IMR-90 (cell line): Measurements from ENCODE around the gene PRR22. TPM values are rescaled to one million over a fixed set of nuclear protein-coding genes. Genes with fewer than 3 reads are reported as not detected.
A peak's percentile ranks its signal among the peaks of the same experiment; 100 is the strongest.

Source experiments
- ATAC-seq: fragments of 200-7000 bp; cut with Tn5 transposase; 2 replicates; pipeline ENCODE4 v1.9.1; 2020; ENCODE audit warnings: low read depth, mild to moderate bottlenecking, moderate library complexity
- BruUV-seq: library from RNA; stranded (reverse); fragments of 400-500 nt; replicated peaks from 2 replicates; lab custom pipeline; 2021; lab: Mats Ljungman, UMichigan
- CTCF ChIA-PET: fragments of 300-600 bp; formaldehyde crosslinking; extraction: SDS; loops from one replicate; lab custom pipeline; 2021; ENCODE audit warnings: antibody characterized with exemption; lab: Yijun Ruan, JAX
- POLR2A ChIA-PET: fragments of 300-600 bp; sonication (Branson Sonifier 250); formaldehyde crosslinking; loops from one replicate; lab custom pipeline; 2022; ENCODE audit warnings: antibody characterized with exemption; ENCODE audit not compliant: unreplicated experiment; lab: Charles Lee
- DNase-seq: peaks from one replicate; pipeline ENCODE4 v3.0.0; 2013
- H2AFZ ChIP-seq: replicated peaks from 2 replicates; pipeline ENCODE3; 2013; ENCODE audit warnings: low read length, mild to moderate bottlenecking; ENCODE audit not compliant: poor library complexity
- H2AK5ac ChIP-seq: 2 replicates; pipeline ENCODE4 v1.6.1; 2013; ENCODE audit warnings: low read depth, low read length, inconsistent platforms
- H2AK9ac ChIP-seq: replicated peaks from 2 replicates; pipeline ENCODE3; 2013; ENCODE audit warnings: mild to moderate bottlenecking, low read depth, low read length, moderate library complexity; ENCODE audit not compliant: poor library complexity
- H2BK120ac ChIP-seq: 2 replicates; pipeline ENCODE4 v1.6.1; 2013; ENCODE audit warnings: low read depth, low read length, inconsistent platforms
- H2BK15ac ChIP-seq: 3 replicates; pipeline ENCODE4 v1.6.1; 2013; ENCODE audit warnings: low read depth, low read length, inconsistent platforms
- H2BK20ac ChIP-seq: 2 replicates; pipeline ENCODE4 v1.6.1; 2013; ENCODE audit warnings: low read depth, mild to moderate bottlenecking, inconsistent platforms, low read length, moderate library complexity
- H2BK5ac ChIP-seq: 2 replicates; pipeline ENCODE4 v1.6.1; 2013; ENCODE audit warnings: mild to moderate bottlenecking, low read depth, low read length, inconsistent platforms; ENCODE audit not compliant: poor library complexity, severe bottlenecking
- H3K14ac ChIP-seq: replicated peaks from 2 replicates; pipeline ENCODE4 v1.6.1; 2013; ENCODE audit warnings: low read depth, low read length, inconsistent platforms
- H3K18ac ChIP-seq: 2 replicates; pipeline ENCODE4 v1.6.1; 2013; ENCODE audit warnings: low read depth, low read length, control low read depth
- H3K23ac ChIP-seq: 2 replicates; pipeline ENCODE4 v1.6.1; 2013; ENCODE audit warnings: low read depth, low read length, inconsistent platforms
- H3K27ac ChIP-seq: 2 replicates; pipeline ENCODE4 v1.5.1; 2013; ENCODE audit warnings: mild to moderate bottlenecking, control low read depth, low read length; ENCODE audit not compliant: insufficient read depth
- H3K27me3 ChIP-seq: 2 replicates; pipeline ENCODE4 v1.6.1; 2013; ENCODE audit warnings: low read length; ENCODE audit not compliant: control insufficient read depth, insufficient read depth
- H3K36me3 ChIP-seq: 2 replicates; pipeline ENCODE4 v1.6.1; 2013; ENCODE audit warnings: low read length, mixed read lengths; ENCODE audit not compliant: control insufficient read depth, insufficient read depth
- H3K4ac ChIP-seq: 2 replicates; pipeline ENCODE4 v1.6.1; 2013; ENCODE audit warnings: low read depth, low read length, inconsistent platforms
- H3K4me1 ChIP-seq: 2 replicates; pipeline ENCODE4 v1.6.1; 2013; ENCODE audit warnings: low read length, mixed read lengths; ENCODE audit not compliant: control insufficient read depth, insufficient read depth
- H3K4me2 ChIP-seq: 2 replicates; pipeline ENCODE4 v1.6.1; 2013; ENCODE audit warnings: low read depth, mild to moderate bottlenecking, control low read depth, low read length, moderate library complexity
- H3K4me3 ChIP-seq: 2 replicates; pipeline ENCODE4 v1.5.1; 2013; ENCODE audit warnings: low read depth, mild to moderate bottlenecking, control low read depth, low read length, moderate library complexity; ENCODE audit not compliant: insufficient read depth
- H3K56ac ChIP-seq: 2 replicates; pipeline ENCODE4 v1.6.1; 2013; ENCODE audit warnings: low read length, inconsistent platforms; ENCODE audit not compliant: insufficient read depth; ENCODE audit errors: extremely low read depth
- H3K79me1 ChIP-seq, 2 experiments: 2 replicates each; pipeline ENCODE4 v1.6.1; 2013; ENCODE audit warnings: low read length in 2 of 2, inconsistent platforms in 1 of 2, low read depth in 1 of 2
- H3K9ac ChIP-seq: 2 replicates; pipeline ENCODE4 v1.6.1; 2013; ENCODE audit warnings: low read depth, low read length, control low read depth
- H3K9me1 ChIP-seq: 2 replicates; pipeline ENCODE4 v1.6.1; 2013; ENCODE audit warnings: low read length, inconsistent platforms; ENCODE audit not compliant: insufficient read depth
- H3K9me3 ChIP-seq: 2 replicates; pipeline ENCODE4 v1.6.1; 2013; ENCODE audit warnings: low read length; ENCODE audit not compliant: control insufficient read depth, insufficient read depth
- H4K20me1 ChIP-seq: 2 replicates; pipeline ENCODE4 v1.6.1; 2013; ENCODE audit warnings: low read length, inconsistent platforms; ENCODE audit not compliant: insufficient read depth
- H4K5ac ChIP-seq: 2 replicates; pipeline ENCODE4 v1.6.1; 2013; ENCODE audit warnings: mild to moderate bottlenecking, low read depth, low read length, control low read depth
- H4K8ac ChIP-seq, 2 experiments: 2 replicates each; pipeline ENCODE4 v1.6.1; 2013; ENCODE audit warnings: low read depth in 2 of 2, low read length in 2 of 2, control low read depth in 1 of 2, inconsistent platforms in 1 of 2
- H4K91ac ChIP-seq: 2 replicates; pipeline ENCODE4 v1.6.1; 2013; ENCODE audit warnings: low read depth, low read length, inconsistent platforms; ENCODE audit not compliant: insufficient read depth
- CEBPB ChIP-seq: IDR thresholded peaks from 2 replicates; pipeline ENCODE4 v1.6.1; 2012; ENCODE audit warnings: low read depth, low read length, improper control_type of control experiment
- CHD1 ChIP-seq: IDR thresholded peaks from 2 replicates; pipeline ENCODE4 v1.6.1; 2012; ENCODE audit warnings: low read depth, low read length, improper control_type of control experiment
- ELK1 ChIP-seq: fragments of 150-350 bp; IDR thresholded peaks from 2 replicates; pipeline ENCODE4 v1.6.1; 2016; ENCODE audit warnings: low read depth, mild to moderate bottlenecking, low read length, moderate library complexity, borderline replicate concordance
- FOS ChIP-seq: fragments of 150-350 bp; IDR thresholded peaks from 2 replicates; pipeline ENCODE4 v1.6.1; 2016; ENCODE audit warnings: low read depth, low read length
- MAFK ChIP-seq: IDR thresholded peaks from 2 replicates; pipeline ENCODE4 v1.6.1; 2012; ENCODE audit warnings: low read depth, low read length, improper control_type of control experiment
- MAZ ChIP-seq: IDR thresholded peaks from 2 replicates; pipeline ENCODE4 v1.6.1; 2012; ENCODE audit warnings: low read depth, mild to moderate bottlenecking, low read length, improper control_type of control experiment, moderate library complexity, borderline replicate concordance
- MXI1 ChIP-seq: IDR thresholded peaks from 2 replicates; pipeline ENCODE4 v1.6.1; 2012; ENCODE audit warnings: low read depth, mild to moderate bottlenecking, low read length, moderate library complexity, borderline replicate concordance
- RCOR1 ChIP-seq: IDR thresholded peaks from 2 replicates; pipeline ENCODE4 v1.6.1; 2012; ENCODE audit warnings: mild to moderate bottlenecking, low read length, improper control_type of control experiment; ENCODE audit not compliant: insufficient replicate concordance
- SMC3 ChIP-seq: fragments of 150-350 bp; IDR thresholded peaks from 2 replicates; pipeline ENCODE4 v1.6.1; 2016; ENCODE audit warnings: low read depth, mild to moderate bottlenecking, antibody characterized with exemption, low read length, moderate library complexity
- WGBS, 2 experiments: methylation state at CpG; one replicate each; pipeline versions ENCODE4 v1.1.5 to v1.1.7; 2013; ENCODE audit warnings: missing lambda C conversion rate in 2 of 2; ENCODE audit not compliant: insufficient read length in 1 of 2; ENCODE audit errors: extremely low coverage in 2 of 2; 5-methylcytosine and 5-hydroxymethylcytosine counted together
- dilution Hi-C: fragments of 300-500 bp; cut with HindIII; formaldehyde crosslinking; loops from one replicate; pipeline ENCODE4 v1.14.3; 2018; ENCODE audit warnings: low sequenced_read_pairs; ENCODE audit not compliant: unreplicated experiment
- in situ Hi-C: fragments of 300-500 bp; cut with MboI; formaldehyde crosslinking; loops from 3 replicates; pipeline ENCODE4 v1.14.3; 2019; ENCODE audit warnings: low sequenced_read_pairs, inconsistent platforms, mixed read lengths
- intact Hi-C: fragments of 100-400 bp; cut with micrococcal nuclease; formaldehyde crosslinking; loops from 2 replicates; pipeline ENCODE4 v1.10.0; 2022
- polyA plus RNA-seq, 3 experiments: library from polyadenylated mRNA; depleted of rRNA; stranded (reverse); fragments of >200 nt; gene quantifications; 2 replicates each; pipeline ENCODE4 v1.2.3, GENCODE V29; 2012; ENCODE audit warnings: low replicate concordance in 1 of 3
- total RNA-seq: library from RNA; depleted of rRNA; stranded (reverse); fragments of >200 nt; gene quantifications from 2 replicates; pipeline ENCODE4 v1.2.3, GENCODE V29; 2012

Gene PRR22
- total and polyA plus RNA-seq, 2 of the 4 experiments (the other 2 are of a cell fraction): 0.92 TPM; not detected in 1

- Histone ChIP-seq H2AK9ac (no peak overlapping the region), H2BK15ac (no peak overlapping the region), H3K9me1 (no peaks in the 10 kb centered on the region), H3K18ac (no peak overlapping the region), H3K56ac (no peak overlapping the region), H4K5ac (no peak overlapping the region), H3K4ac (no peak overlapping the region), H2BK120ac (no peak overlapping the region), H3K14ac (no peak overlapping the region), H4K20me1 (no peaks in the 10 kb centered on the region), H2BK20ac (no peak overlapping the region), H3K4me1 (peaks cover 3% of the 10 kb centered on the region; the same call in 1 of the 2 replicates), H2BK5ac (no peak overlapping the region), H3K27ac (no peak overlapping the region), H3K23ac (no peak overlapping the region), H4K91ac (no peak overlapping the region), H4K8ac (no peak overlapping the region), H3K4me3 (no peak overlapping the region), H3K36me3 (no peaks in the 10 kb centered on the region), H2AK5ac (no peak overlapping the region), H2AFZ (peak overlapping the region; percentile 11), H3K9ac (no peak overlapping the region), H3K79me1 (no peaks in the 10 kb centered on the region), H3K4me2 (no peak overlapping the region), H3K9me3 (no peaks in the 10 kb centered on the region), H3K27me3 (peaks cover 31% of the 10 kb centered on the region)
- POLR2A ChIA-PET: no interaction called here
- DNase-seq (no peak), ATAC-seq (no peak)
- dilution Hi-C loops (no loop called here), in situ Hi-C loops (loop anchor here (5.0 to 10.0 kb wide), 2 partner anchors 92 to 224 kb away; no protein-coding TSS in a partner anchor), intact Hi-C loops (loop anchor here (5.0 to 10.0 kb wide), 2 partner anchors 164 to 222 kb away; no protein-coding TSS in a partner anchor)
- CTCF ChIA-PET: no interaction called here
- TF ChIP-seq RCOR1 (no peak), MXI1 (no peak), CHD1 (no peak), CEBPB (no peak), FOS (no peak), SMC3 (no peak), MAFK (no peak), MAZ (no peak), ELK1 (no peak)
- WGBS, 2 experiments: 87% methylated on average over 3 of the region's 17 CpGs; no CpG with 5 or more reads in 1 of the 2 experiments
- no TSS peak for BruUV-seq
Observed at GRCh38 chr19:5800361-5801270, 16.1 kb upstream of the PRR22 start.
